Measurements from ENCODE around the gene TCL1A.
"Not testable (repeated sequence)": the region's sequence is repeated elsewhere in the genome, so short reads cannot be mapped to it uniquely, and the experiment has no call there.

The TCL1A gene, protein sequence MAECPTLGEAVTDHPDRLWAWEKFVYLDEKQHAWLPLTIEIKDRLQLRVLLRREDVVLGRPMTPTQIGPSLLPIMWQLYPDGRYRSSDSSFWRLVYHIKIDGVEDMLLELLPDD

DNA sequence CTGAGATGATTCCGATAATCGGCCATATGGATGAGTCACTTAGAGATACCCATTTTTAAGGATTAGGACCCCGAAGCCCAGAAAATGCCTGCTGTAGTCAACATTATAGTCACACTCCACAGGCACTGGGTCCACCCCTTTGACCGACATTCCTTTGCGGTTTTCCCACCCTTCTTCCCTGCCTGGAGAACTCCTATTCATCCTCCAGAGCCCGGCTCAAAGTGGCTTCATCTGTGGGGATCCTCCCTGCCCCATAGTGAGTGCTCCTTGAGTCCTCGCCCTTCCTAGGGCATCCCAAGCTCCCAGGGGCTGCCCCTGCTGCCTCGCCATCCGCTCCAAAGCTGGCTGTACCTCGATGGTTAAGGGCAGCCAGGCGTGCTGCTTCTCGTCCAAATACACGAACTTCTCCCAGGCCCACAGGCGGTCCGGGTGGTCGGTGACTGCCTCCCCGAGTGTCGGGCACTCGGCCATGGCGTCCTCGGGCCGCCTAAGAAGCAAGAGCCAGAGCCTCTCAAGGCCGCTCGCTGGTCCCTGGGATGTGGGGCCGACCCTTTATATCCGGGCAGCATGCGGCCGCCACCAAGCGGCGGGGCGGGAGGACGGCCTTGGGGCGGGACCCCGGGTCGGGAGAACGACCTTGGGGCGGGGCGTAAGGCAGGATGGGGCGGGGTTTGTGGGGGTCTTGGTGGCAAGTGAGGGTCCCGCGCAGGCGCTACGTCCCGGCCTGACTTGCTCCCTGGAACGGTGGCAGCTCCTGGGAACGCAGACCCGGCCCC is at the start of gene TCL1A:
Gene TCL1A (minus strand): TSS at position 530 of the 776 bp plus-strand sequence. CDS start 59 bp downstream, at position 471.
- no peak within 1 kb of the TSS for H3K4me3 ChIP-seq (ENCODE audit: low read depth, low read length)

DNA sequence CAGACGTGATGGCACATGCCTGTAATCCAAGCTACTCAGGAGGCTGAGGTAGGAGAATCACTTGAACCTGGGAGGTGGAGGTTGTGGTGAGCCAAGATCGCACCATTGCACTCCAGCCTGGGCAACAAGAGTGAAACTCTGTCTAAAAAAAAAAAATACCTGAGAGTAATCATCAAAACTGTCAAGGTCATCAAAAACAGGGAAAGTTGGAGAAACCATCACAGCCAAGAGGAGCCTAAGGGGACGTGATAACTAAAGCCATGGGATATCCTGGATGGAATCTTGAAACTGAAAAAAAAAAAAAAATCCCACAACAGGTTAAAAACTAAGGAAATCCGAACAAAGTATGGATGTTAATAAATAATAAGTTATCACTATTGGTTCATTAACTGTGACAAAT is 49.1 kb upstream of the TCL1A start:
- not testable (repeated sequence) for H3K4me3 ChIP-seq (ENCODE audit: low read depth, low read length)

DNA sequence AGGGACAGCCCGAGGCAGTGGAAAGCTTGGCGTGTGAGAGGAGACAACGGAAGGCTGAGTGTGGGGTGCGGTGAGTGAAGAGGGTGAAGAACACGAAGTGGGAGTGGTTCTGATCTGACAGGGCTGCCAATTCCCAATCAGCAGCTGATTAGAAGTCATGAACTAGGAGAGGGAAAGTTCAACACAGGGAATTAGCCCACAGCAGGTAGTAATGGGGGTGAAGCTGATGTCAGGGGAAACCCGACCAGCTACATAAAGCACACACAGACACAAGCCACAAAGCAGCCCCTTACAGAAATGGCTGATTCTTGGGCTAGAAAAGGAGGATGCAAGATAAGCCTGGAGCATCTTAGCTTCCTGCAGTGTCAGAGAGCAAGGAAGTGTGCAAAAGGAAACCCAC is 47.5 kb upstream of the TCL1A start:
- no peak overlapping the region for H3K4me3 ChIP-seq (ENCODE audit: low read depth, low read length)

DNA sequence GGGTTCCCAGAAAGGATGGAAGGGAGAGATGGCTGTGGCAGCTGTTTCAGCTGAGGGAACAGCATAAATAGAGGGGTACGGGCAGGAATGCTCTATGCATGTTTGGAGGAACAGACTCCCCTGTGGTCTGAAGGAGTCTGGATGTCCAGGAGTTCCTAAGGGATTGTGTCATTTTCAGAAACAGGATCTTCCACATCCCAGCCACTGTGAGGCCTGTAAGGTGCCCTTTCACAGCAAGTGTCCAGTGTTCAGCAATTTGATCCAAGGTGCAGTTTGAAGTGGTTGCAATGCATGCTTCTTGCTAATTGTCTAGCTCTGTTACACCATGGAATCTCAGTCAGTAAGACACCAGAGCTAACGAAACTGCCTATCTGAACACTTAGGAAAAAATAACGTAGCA is 46.7 kb upstream of the TCL1A start:
- H3K4me3 ChIP-seq (ENCODE audit: low read depth, low read length): no peak overlapping the region

DNA sequence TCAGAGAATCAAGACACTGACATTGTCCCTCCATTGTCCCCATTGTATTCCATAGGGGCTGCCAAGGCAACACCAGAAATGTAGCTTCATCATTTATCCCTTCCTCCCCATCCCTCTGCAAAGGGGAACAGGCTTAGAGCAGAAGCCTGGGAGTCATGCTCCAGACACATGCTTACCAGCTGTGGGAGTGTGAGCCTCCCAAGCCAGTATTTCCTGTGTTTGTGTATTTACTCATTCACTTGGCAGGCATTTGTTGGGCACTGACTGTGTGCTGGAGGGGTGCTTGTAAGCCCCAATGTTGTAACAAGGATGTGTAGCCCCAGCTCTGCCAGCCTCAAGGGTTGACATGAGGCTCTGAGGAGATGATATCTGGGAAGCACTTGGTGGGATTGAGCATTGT is 46.0 kb upstream of the TCL1A start:
- H3K4me3 ChIP-seq (ENCODE audit: low read depth, low read length): no peak overlapping the region

DNA sequence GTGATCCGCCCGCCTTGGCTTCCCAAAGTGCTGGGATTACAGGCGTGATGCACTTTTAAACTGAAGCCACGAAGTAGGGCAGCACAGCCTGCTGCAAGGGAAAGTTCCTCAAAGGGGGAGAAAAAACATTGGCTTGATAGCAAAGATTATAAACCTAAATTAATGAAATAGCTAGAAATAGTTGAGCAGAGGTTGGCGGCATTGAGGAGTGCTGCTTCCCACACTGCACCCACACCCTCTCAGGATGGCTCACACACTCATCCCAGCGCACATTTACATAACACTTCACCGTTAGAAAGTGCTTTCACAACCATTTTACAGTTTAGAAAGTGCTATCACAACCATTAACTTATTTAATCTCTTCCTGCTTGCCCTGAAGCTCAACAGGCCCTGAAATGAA is 44.4 kb upstream of the TCL1A start:
- H3K4me3 ChIP-seq (ENCODE audit: low read depth, low read length): no peak overlapping the region

DNA sequence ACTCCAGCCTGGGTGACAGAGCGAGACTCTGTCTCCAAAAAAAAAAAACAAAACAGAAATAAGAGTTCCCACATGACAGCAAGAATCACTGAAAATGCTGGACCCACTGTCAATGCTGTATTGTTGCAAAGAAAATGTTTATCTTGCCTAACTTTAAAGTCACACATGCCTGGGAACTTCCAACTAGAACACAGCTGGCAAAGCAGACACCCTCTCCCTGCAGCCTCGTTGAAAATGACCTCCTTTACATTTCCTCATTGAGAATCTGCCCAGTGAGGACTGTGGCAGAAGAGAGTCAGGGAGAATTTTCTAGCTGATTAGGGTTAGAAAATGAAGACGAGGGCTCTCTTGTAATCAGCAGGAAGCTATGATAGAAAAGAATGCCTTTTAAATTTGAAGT is 42.8 kb upstream of the TCL1A start:
- no peak overlapping the region for H3K4me3 ChIP-seq (ENCODE audit: low read depth, low read length)

DNA sequence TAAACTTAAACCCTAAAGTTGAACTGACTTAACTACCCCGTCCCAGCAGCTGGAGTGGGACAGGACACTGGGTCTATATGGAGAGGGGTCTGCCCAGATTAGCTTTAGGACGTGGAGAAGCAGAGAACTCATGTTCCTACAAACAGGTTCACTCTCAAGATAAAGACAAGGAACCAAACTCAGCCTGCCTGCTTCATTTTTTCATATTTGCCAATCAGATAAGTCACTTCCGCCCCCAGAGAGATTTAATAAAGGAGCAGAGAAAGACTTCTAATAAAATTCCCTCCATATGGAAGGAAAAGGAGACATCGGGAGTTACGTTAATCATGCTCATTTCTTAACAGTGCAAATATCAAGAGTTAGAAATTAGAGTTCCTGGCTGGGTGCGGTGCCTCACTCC is 42.2 kb upstream of the TCL1A start:
- H3K4me3 ChIP-seq (ENCODE audit: low read depth, low read length): no peak overlapping the region

DNA sequence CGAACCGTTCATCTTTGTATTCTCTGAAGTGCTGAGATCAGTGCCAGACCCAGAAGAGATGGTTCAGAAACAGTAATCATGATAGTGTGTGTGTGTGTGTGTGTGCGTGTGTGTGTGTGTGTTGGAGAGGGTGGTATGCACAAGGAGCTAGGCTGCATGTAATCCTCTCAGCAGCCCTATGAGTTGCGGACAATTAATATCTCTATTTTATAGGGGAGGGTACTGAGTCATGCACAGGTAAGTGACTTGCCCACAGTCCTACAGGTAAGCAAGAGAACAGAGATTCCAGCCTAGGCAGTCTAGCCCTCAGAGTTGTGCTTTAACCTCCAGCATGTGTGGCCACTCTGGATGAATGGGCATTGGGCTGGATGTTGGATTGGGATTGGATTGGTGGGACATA is 27.9 kb upstream of the TCL1A start:
- no peak overlapping the region for H3K4me3 ChIP-seq (ENCODE audit: low read depth, low read length)

DNA sequence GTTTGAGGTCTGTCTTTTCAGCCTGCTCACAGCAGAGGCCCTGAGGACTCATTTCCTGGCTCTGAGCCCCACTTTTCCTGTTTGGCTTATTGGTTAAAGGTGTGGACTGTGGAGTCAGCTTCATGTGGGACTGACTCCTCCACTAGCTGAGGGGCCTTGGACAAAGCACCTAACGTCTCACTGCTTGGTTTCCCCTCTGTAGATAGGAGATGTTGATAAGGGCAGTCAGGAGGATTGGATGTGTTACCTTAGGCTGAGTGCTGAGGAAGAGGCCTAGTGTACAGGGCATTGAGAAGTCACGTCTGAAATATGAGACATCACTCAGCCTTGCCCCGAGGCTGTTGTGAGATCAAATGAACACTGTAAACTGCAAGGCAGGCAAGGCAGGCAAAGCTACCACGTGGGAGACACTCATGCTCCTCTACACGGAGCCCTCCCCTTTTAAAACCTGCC is 27.1 kb upstream of the TCL1A start:
- H3K4me3 ChIP-seq (ENCODE audit: low read depth, low read length): no peak overlapping the region

DNA sequence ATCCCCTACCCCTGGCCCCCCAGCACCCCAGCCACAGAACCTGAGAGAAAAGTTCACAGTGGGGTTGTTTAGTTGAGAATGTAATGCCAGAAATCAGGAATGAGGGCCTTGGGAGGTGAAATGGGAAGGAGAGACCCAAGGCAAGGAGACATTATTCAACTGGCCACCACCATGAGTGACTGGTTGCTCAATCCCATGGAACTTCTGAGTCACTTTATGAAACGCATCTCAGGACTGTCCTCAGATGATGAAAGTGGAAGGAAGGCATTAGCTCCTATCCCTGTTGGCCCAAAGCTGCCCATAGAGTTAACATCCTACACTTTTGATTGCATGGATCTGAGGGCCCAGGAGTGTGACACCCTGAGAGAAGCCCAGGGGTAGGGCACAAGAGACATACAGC is 25.4 kb upstream of the TCL1A start:
- H3K4me3 ChIP-seq (ENCODE audit: low read depth, low read length): no peak overlapping the region

DNA sequence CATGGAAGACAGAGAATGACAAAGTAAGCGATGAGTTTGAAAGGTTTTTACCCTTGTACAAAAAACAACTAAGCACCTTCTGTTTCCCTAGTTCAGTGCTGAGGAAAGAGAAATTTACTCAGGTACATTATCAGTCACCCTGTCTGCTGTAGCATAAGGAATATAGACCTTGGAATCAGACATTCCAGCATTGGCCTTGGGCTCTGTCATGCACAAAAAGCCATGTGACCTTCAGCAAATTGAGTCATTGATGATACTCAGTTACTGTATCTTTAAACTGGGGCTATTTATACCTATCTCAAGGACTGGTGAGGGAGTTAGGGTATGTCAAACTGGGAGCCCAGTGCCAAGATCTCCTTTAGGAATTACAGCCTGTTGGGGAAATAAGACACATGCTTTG is 19.3 kb upstream of the TCL1A start:
- H3K4me3 ChIP-seq (ENCODE audit: low read depth, low read length): no peak overlapping the region

DNA sequence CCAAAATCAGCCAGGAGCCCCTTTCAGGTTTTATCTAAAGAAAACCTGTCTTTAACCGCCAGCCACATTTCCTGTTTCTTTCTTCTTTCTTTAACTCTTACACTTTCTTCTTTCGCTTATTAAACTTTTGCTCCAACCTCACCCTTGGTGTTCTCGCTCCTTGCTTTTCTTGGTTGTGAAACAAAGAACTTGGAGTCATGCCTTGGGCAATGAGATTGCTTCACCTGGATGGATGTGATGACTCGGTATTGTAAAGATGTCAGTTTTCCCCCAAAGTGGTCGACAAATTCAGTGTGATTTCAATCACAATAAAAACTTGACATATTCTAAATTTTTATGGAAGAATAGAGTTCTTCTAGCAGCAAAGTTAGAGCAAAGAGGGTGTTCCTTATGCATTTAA is 16.2 kb upstream of the TCL1A start:
- H3K4me3 ChIP-seq (ENCODE audit: low read depth, low read length): no peak overlapping the region

DNA sequence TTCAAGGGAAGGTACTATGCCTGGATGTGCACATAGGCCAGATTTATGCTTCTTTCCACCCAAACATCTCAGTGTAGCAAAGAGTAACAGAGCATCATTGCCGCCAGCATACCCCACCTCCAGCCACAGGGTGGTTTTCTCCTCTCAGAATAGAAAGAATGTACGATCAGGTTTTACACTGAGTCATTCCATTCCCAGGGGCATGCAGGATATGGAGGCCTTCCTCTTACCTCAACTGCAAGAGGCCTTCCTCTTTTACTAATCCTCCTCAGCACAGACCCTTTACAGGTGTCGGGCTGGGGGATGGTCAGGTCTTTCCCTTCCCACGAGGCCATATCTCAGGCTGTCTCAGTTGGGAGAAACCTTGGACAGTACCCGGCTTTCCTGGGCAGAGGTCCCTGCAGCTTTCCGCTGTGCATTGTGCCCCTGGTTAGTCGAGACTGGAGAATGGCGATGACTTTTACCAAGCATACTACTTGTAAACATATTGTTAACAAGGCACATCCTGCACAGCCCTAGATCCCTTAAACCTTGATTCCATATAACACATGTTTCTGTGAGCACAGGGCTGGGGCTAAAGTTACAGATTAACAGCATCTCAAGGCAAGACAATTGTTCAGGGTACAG is 15.6 kb upstream of the TCL1A start:
- not testable (repeated sequence) for H3K4me3 ChIP-seq (ENCODE audit: low read depth, low read length)

DNA sequence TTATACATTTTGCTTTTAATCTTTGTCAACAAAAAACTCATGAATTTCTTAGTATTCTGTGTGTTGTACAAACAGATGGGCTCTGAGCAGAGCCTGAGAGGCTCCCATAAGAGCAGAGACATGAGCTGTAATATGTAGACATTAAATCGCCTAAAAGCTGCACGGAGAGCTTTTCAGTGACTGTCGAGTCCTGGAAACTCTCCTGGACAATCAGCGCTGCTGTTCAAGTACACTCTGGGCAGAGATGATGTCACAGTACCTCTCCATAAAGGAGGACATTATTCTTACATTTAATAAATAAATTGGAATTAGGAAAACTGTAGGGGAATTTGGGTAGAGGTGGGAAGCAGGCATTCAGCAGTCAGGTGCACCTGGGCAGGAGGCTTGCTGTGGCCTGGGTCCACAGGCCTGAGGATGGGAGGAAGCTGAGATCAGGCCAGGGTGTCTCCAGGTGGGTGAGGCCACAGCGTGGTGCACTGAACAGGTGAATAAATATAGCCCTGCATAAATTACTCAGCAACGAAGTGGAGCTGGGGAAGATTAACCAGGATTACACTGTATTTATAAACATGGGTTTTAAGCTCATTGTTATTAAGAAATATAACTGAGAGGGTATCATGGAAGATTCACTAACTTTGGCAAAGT is 13.3 kb upstream of the TCL1A start:
- no peak overlapping the region for H3K4me3 ChIP-seq (ENCODE audit: low read depth, low read length)

DNA sequence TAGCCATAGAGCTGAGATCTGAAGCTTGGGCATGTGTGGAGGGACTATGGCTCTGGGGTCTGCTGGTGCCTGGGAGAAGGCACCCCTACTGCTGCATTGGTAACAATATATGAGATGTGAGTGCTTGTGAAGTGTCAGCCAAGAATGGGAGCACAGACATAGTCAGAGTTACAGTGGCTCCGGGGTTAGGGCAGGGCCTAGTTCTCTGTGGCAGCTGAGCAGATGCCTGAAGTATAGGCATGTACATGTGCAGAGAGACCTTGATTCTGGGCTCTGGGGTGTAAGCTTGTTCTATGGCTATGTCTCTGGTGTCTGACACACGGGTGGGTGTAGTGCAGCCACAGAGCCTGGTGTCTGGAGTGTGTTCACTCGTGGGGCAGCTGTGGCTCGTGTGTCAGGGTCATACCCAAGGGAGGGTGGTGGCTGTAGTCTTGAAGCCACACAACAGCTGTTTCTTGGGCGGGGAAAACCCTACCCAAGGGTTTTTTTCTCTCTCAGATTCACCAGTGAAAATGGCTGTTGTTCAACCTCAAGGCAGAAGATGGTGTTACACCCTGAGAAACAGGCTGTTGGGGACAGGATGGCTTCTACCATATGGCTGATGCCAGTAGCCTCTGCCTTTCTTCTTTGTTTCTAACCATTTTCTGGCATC is 11.9 kb upstream of the TCL1A start:
- no peak overlapping the region for H3K4me3 ChIP-seq (ENCODE audit: low read depth, low read length)

DNA sequence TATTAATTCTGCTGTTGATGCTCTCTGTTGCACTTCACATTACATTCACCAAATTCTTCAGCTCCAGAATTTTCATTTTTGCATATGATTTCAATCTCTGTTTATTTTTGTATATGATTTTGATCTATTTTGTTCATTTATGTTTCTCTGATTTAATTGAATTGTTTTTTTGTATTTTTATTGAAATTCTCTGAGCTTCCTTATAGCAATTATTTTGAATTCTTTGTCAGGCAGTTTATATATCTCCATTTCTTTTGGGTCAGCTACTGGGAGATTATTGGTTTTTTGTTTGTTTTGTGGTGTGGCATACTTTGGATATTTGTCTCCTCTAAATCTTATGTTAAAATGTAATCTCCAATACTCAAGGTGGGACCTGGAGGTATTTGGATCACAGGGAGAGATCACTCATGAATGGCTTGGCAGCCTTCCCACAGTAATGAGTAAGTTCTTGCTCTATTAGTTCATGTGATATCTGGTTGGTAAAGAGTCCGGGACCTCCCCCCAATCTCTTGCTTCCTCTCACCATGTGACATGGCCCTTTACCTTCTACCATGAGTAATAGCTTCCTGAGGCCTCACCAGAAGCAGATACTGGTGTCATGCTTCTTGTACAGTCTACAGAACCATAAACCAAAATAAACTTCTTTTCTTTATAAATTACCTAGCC is 8.7 kb upstream of the TCL1A start:
- no peak overlapping the region for H3K4me3 ChIP-seq (ENCODE audit: low read depth, low read length)

DNA sequence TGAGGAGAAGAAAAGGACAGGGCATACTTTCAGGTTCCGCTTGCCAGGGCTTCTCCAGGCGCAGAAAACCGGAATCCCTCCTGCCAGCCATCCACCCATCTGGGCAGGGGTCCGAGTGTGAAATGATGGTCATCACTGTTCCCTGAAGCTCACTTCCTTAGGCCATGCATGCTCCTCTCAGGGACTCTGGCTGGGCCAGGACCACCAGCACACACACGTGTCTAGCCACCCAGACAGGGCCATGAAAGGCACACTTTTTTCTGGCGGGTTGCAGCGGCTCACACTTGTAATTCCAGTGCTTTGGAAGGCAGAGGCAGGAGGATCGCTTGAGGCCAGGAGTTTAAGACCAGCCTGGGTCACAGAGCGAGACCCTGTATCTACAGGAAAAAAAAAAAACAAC is 1.5 kb downstream of the TCL1A start:
- no peak overlapping the region for H3K4me3 ChIP-seq (ENCODE audit: low read depth, low read length)

DNA sequence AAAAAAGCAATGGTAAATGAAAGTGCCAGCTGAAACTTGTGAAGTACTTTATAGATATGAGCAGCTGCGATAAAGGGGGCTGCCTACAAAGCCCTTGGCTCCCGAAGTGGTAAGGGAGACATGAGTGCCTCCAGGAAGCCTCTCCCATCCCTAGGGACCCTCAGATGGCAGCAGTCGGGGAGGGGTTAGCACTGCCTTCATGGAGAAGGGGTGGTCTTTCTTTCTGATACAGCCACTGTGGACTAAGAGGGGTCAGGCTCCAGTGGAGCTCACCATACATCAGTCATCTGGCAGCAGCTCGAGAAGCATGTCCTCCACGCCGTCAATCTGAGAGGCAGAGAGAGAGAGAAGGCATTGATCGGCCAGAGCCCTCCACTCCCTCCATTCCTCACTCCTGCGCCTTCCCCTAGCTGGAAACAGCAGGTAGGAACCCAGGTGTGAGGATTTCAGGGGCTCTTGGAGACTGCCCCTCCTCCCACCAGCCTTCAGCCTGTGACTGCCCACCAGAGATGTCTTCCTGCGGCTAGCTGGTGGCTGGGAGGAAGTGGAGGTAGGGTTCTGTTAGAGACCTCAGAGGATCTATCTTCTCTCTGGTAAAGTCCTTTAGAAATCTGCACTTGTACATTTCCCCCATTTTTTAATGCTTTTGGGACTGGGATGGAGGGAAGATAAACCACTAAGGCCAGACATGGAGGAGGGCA is 2.3 kb downstream of the TCL1A start:
- no peak overlapping the region for H3K4me3 ChIP-seq (ENCODE audit: low read depth, low read length)

DNA sequence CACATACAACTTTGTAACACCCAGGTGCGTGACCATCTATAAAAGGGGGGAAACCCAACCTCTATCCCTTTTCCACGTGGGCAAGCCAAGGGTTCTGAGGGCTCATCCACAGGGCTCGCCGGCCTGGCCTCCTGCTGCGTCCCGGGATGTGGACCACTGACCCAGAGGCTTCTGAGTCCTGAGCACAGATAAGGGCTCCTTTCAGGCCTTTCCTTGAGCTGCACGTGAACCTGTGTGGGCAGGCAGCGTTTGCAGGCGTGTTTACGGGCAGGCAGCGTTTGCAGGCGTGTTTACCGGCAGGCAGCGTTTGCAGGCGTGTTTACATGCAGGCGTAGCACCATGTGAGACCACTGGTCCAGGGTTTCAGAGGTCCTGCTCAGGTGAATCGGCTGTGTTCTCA is 3.8 kb downstream of the TCL1A start:
- no peak overlapping the region for H3K4me3 ChIP-seq (ENCODE audit: low read depth, low read length)
